Measurements from ENCODE around the gene TMEM53.

TMEM53 gene

DNA sequence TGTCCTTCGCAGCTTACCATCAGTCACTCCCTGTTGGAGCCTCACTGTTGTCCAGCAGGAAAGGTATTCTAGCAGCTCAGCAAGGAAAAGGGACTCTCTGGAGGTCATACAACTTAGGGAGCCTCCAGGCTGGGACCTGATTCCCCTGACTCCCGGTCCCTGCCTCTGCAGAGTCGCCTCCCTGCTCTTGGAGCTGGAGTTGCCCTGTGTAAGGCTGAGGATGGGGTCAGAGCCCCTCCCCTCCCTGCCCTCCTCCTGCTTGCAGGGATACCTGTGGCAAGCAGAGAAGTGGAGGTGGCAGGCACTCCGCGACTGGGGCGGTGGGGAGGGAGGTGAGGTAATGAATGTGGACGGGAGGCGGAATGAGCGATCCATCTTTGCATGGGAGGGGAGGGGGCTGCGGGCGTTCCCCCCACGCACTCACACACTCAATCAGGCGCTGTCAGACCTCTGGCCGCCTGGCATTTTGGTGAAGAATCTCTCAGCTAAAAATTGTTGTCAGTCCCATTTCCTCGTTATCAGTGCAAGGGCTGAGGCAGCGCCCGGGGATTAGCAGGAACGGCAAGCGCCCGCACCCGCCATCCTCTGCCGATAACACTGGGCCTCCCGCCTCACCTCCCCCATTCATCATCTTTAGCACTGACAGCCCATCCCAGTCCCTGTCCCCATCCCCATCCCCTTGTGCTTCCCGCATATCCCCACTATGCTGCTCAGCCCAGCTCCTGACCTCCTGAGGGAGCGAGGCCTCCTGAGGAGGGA, 64.3 kb downstream of the TMEM53 start:
- ChIA-PET POLR2A (interaction anchor here (1.3 to 4.8 kb wide), 2 partner anchors 22 to 25 kb away, joined by 3 to 18 read pairs; no protein-coding TSS in a partner anchor), CTCF (interaction anchor here (0.6 to 6.4 kb wide), 13 partner anchors 9 to 527 kb away, joined by 3 to 85 read pairs (median 5); no protein-coding TSS in a partner anchor)
- Histone ChIP-seq H3K9me3 (ENCODE audit: control insufficient read depth, insufficient read depth, low read depth, low read length) (no peaks in the 10 kb centered on the region), H3K36me3 (ENCODE audit: control insufficient read depth in 2 of 2, insufficient read depth in 1 of 2, low read length in 2 of 2) (no peaks in the 10 kb centered on the region), H3K4me3 (ENCODE audit: low read depth, low read length) (no peak overlapping the region), H3K27ac (ENCODE audit: extremely low read depth, low read depth, low read length) (no peak overlapping the region), H3K4me1 (ENCODE audit: control insufficient read depth, insufficient read depth, low read length) (no peaks in the 10 kb centered on the region)
- TF ChIP-seq ZBTB17 (tag by site-specific recombination; IDR thresholded peaks at IDR 0.05) (no peak; the same call in 1 of the 2 replicates), ZNF366 (tag by site-specific recombination; conservative IDR thresholded peaks at IDR 0.05) (no peak), ZNF449 (tag by site-specific recombination; IDR thresholded peaks at IDR 0.05) (peak; percentile 54; the same call in 1 of the 2 replicates), ZBTB48 (tag by site-specific recombination; IDR thresholded peaks at IDR 0.05) (peak; percentile 49), IKZF3 (tag by site-specific recombination; IDR thresholded peaks at IDR 0.05) (0 out of 2 replicates have a peak, but pooled peaks have one; percentile 3), ZNF768 (tag by site-specific recombination; IDR thresholded peaks at IDR 0.05) (no peak), ZNF214 (tag by site-specific recombination; IDR thresholded peaks at IDR 0.05; ENCODE audit: borderline replicate concordance) (no peak), MZF1 (tag by site-specific recombination; IDR thresholded peaks at IDR 0.05; ENCODE audit: borderline replicate concordance) (peak; percentile 93), SP2 (tag by site-specific recombination; IDR thresholded peaks at IDR 0.05) (0 out of 2 replicates have a peak, but pooled peaks have one; percentile 26), ZNF747 (tag by site-specific recombination; IDR thresholded peaks at IDR 0.05) (no peak), ZNF24 (tag by site-specific recombination; IDR thresholded peaks at IDR 0.05) (no peak), ZBTB8A (tag by site-specific recombination; IDR thresholded peaks at IDR 0.05) (peak; percentile 73), ZNF341 (tag by site-specific recombination; IDR thresholded peaks at IDR 0.05; ENCODE audit: low read depth) (peak; percentile 82), KLF17 (tag by site-specific recombination; IDR thresholded peaks at IDR 0.05) (peak; percentile 95), ZBTB1 (tag by site-specific recombination; IDR thresholded peaks at IDR 0.05) (0 out of 2 replicates have a peak, but pooled peaks have one; percentile 30), ZNF169 (tag by site-specific recombination; IDR thresholded peaks at IDR 0.05) (no peak), ZNF398 (tag by site-specific recombination; IDR thresholded peaks at IDR 0.05) (peak; percentile 26; the same call in 1 of the 2 replicates), ZNF488 (tag by site-specific recombination; IDR thresholded peaks at IDR 0.05) (no peak), ZFHX2 (tag by site-specific recombination; conservative IDR thresholded peaks at IDR 0.05) (peak; percentile 76), WT1 (tag by site-specific recombination; IDR thresholded peaks at IDR 0.05) (peak; percentile 76), ZNF501 (tag by site-specific recombination; IDR thresholded peaks at IDR 0.05) (no peak), MEIS1 (CRISPR knock-in tag; IDR thresholded peaks at IDR 0.05; ENCODE audit: borderline replicate concordance) (no peak), SCRT2 (tag by site-specific recombination; IDR thresholded peaks at IDR 0.05) (no peak), TRIM28 (IDR thresholded peaks at IDR 0.05; ENCODE audit: borderline replicate concordance, low read length) (0 out of 2 replicates have a peak, but pooled peaks have one; percentile 1), ZNF514 (tag by site-specific recombination; IDR thresholded peaks at IDR 0.05) (no peak)
- TF ChIP-seq, protein P1, sequence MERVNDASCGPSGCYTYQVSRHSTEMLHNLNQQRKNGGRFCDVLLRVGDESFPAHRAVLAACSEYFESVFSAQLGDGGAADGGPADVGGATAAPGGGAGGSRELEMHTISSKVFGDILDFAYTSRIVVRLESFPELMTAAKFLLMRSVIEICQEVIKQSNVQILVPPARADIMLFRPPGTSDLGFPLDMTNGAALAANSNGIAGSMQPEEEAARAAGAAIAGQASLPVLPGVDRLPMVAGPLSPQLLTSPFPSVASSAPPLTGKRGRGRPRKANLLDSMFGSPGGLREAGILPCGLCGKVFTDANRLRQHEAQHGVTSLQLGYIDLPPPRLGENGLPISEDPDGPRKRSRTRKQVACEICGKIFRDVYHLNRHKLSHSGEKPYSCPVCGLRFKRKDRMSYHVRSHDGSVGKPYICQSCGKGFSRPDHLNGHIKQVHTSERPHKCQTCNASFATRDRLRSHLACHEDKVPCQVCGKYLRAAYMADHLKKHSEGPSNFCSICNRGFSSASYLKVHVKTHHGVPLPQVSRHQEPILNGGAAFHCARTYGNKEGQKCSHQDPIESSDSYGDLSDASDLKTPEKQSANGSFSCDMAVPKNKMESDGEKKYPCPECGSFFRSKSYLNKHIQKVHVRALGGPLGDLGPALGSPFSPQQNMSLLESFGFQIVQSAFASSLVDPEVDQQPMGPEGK (tag by site-specific recombination; IDR thresholded peaks at IDR 0.05), result peak; percentile 34; the same call in 1 of the 2 replicates
- TF ChIP-seq, protein P2, sequence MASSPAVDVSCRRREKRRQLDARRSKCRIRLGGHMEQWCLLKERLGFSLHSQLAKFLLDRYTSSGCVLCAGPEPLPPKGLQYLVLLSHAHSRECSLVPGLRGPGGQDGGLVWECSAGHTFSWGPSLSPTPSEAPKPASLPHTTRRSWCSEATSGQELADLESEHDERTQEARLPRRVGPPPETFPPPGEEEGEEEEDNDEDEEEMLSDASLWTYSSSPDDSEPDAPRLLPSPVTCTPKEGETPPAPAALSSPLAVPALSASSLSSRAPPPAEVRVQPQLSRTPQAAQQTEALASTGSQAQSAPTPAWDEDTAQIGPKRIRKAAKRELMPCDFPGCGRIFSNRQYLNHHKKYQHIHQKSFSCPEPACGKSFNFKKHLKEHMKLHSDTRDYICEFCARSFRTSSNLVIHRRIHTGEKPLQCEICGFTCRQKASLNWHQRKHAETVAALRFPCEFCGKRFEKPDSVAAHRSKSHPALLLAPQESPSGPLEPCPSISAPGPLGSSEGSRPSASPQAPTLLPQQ (tag by site-specific recombination; IDR thresholded peaks at IDR 0.05), result no peak

Measured in HEK293 (cell line).